Muscle layer of duodenum (tissue), 2 donors: Measurements from ENCODE around the gene NDUFAF8.

ENCODE experiments used
- H3K27ac ChIP-seq: one replicate; pipeline ENCODE4 v1.7.0; 2013; ENCODE audit warnings: mild to moderate bottlenecking, low read length
- H3K27me3 ChIP-seq: one replicate; pipeline ENCODE4 v1.7.0; 2013; ENCODE audit warnings: low read depth, mild to moderate bottlenecking, control low read depth, low read length
- H3K36me3 ChIP-seq, 2 donors: one replicate each; pipeline ENCODE4 v1.7.0; 2013; ENCODE audit warnings: low read length in 2 of 2, control low read depth in 1 of 2, mild to moderate bottlenecking in 1 of 2; ENCODE audit not compliant: insufficient read depth in 2 of 2, control insufficient read depth in 1 of 2
- H3K4me1 ChIP-seq, 2 donors: one replicate each; pipeline ENCODE4 v1.7.0; 2013; ENCODE audit warnings: low read length in 2 of 2, mild to moderate bottlenecking in 2 of 2, control low read depth in 1 of 2, moderate library complexity in 1 of 2; ENCODE audit not compliant: insufficient read depth in 2 of 2, control insufficient read depth in 1 of 2
- H3K4me3 ChIP-seq, 2 donors: one replicate each; pipeline ENCODE4 v1.7.0; 2013; ENCODE audit warnings: low read length in 2 of 2, low read depth in 1 of 2, mild to moderate bottlenecking in 1 of 2
- H3K9me3 ChIP-seq, 2 donors: one replicate each; pipeline ENCODE4 v1.7.0; 2013; ENCODE audit warnings: low read length in 2 of 2, control low read depth in 1 of 2, mild to moderate bottlenecking in 1 of 2; ENCODE audit not compliant: control insufficient read depth in 1 of 2
- donor health status: healthy.

The NDUFAF8 gene

GRCh38 chr17:81203136-81203535 is 36.0 kb upstream of the NDUFAF8 start:
- Histone ChIP-seq H3K27me3 (no peaks in the 10 kb centered on the region), H3K27ac (no peak overlapping the region), H3K4me3 (no peak overlapping the region), H3K9me3 (no peaks in the 10 kb centered on the region), H3K36me3 (peaks cover 0 to 20% of the 10 kb centered on the region in 2 donors), H3K4me1 (no peaks in the 10 kb centered on the region)

- H3K9me3 ChIP-seq, result no peaks in the 10 kb centered on the region
- H3K4me3 ChIP-seq, result no peak overlapping the region
- no peak overlapping the region for H3K27ac ChIP-seq
- H3K27me3 ChIP-seq, result no peaks in the 10 kb centered on the region
- no peaks in the 10 kb centered on the region for H3K4me1 ChIP-seq
- H3K36me3 ChIP-seq, result peaks cover 0 to 20% of the 10 kb centered on the region in 2 donors
These were observed 34.5 kb upstream of the NDUFAF8 start for GRCh38 chr17:81204578-81204977.

DNA sequence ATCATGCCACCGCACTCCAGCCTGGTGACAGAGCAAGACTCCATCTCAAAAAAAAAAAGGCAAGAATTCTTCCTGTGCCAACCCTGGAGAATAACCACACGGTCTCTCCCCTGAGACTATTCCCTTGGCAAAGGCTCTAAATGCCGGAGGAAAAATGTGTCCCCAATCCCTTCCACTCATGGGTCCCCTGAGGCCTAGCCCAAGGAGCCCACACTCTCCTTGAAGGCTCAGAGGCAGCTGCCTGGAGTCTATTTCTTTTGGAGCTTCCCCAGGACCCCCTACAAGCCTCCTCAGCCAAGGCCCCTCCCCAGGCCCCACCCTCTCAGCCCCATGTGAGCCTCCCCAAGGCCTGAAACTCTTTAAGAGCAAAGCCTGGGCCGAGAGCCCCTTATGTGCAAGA is 33.0 kb upstream of the NDUFAF8 start:
- Histone ChIP-seq H3K36me3 (peaks cover 0 to 19% of the 10 kb centered on the region in 2 donors), H3K27ac (no peak overlapping the region), H3K4me1 (no peaks in the 10 kb centered on the region), H3K9me3 (no peaks in the 10 kb centered on the region), H3K4me3 (no peak overlapping the region), H3K27me3 (no peaks in the 10 kb centered on the region)

GRCh38 chr17:81206657-81207056 is 32.5 kb upstream of the NDUFAF8 start:
- Histone ChIP-seq H3K4me3 (no peak overlapping the region), H3K27ac (no peak overlapping the region), H3K4me1 (no peaks in the 10 kb centered on the region), H3K27me3 (no peaks in the 10 kb centered on the region), H3K9me3 (no peaks in the 10 kb centered on the region), H3K36me3 (peaks cover 0 to 19% of the 10 kb centered on the region in 2 donors)

DNA sequence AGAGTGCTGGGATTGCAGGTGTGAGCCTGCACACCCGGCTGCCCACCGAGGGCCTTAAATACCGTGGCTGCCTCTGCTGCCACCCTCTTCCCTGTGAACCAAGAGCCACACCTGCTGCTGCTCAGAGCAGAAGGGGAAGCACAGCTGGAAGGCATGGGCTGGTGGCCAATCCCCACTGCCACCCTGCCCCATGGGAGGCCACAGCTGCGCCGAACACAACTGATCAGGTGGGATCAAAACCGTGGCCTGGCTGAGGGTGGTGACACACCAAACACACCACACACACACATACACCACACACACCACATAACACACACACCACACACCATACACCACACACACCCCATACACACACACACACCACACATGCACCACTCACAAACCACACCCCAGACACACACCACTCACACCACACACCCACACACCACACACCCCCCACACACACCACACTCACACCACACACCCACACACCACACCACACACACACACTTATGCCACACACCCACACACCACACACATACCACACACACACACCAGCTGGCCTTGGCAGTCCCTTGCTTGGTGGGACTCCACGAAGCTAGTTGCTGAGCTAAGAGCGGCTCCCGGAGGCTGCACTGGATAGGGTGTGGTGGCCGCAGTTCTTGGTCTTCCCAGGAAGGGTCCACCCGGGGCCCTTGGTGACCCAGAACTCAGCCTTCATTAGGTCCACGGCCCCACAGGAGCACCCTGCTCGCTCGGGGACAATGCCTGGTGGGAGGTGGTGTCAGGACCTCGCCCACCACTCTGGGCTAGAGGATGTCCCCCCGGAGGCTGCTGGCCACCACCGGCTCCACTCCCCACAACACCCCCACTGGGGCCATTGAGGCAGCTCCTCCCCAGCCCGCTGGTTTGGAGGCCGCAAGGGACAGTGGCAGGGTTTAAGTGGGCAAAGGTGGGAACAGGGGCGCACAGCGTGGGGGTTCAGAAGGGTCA is 31.2 kb upstream of the NDUFAF8 start:
- H3K4me1 ChIP-seq, result no peaks in the 10 kb centered on the region
- peaks cover 0 to 14% of the 10 kb centered on the region in 2 donors for H3K36me3 ChIP-seq
- no peak overlapping the region for H3K4me3 ChIP-seq
- no peaks in the 10 kb centered on the region for H3K9me3 ChIP-seq
- H3K27ac ChIP-seq, result no peak overlapping the region
- H3K27me3 ChIP-seq, result no peaks in the 10 kb centered on the region

DNA sequence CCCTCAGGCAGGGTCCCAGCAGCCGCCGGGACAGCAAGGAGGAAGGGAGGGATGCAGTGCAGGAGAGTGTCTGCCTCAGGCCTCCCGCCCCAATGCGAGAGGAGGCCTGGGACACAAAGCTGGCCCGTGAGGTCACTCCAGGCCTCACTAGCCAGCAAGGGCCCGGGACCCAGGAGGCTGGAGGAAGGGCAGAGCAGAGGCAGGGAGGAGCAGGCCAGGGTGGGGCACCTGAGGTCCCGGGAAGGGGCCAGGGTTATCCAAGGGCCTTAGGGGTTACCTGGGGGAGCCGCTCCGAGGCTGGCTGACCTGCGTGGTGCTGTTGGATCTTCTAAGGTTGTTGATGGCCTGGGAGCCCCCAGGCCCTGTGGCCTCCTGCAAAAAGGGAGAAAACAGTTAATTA is 30.5 kb upstream of the NDUFAF8 start:
- Histone ChIP-seq H3K4me3 (no peak overlapping the region), H3K9me3 (no peaks in the 10 kb centered on the region)

DNA sequence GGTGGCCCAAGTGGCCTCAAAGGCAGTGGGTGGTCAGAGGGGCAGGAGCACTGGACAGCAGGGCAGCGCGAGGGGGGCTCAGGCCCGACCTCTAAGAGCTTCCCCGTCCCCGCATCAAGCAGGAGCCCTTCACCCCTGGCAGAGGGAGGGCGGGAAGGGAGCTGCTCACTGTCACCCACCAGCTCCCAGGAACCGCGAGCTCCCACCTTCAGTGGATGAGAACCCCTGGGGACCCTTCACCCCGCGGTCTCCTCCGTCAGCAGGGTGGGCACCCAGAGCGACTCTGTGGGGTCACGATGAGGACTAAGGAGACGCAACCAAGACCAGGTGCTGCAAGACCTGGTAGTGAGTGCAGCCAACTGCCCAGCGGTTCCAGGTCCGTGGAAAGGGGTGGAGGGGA is 30.0 kb upstream of the NDUFAF8 start:
- no peak overlapping the region for H3K27ac ChIP-seq
- no peak overlapping the region for H3K4me3 ChIP-seq
- H3K36me3 ChIP-seq, result peaks cover 0 to 9% of the 10 kb centered on the region in 2 donors
- no peaks in the 10 kb centered on the region for H3K9me3 ChIP-seq
- H3K4me1 ChIP-seq, result no peaks in the 10 kb centered on the region
- no peaks in the 10 kb centered on the region for H3K27me3 ChIP-seq

More for the DNA sequence above, 30.5 kb upstream of the NDUFAF8 start:
- no peaks in the 10 kb centered on the region for H3K27me3 ChIP-seq
- H3K27ac ChIP-seq, result no peak overlapping the region
- H3K4me1 ChIP-seq, result no peaks in the 10 kb centered on the region
- H3K36me3 ChIP-seq, result peaks cover 0 to 9% of the 10 kb centered on the region in 2 donors

DNA sequence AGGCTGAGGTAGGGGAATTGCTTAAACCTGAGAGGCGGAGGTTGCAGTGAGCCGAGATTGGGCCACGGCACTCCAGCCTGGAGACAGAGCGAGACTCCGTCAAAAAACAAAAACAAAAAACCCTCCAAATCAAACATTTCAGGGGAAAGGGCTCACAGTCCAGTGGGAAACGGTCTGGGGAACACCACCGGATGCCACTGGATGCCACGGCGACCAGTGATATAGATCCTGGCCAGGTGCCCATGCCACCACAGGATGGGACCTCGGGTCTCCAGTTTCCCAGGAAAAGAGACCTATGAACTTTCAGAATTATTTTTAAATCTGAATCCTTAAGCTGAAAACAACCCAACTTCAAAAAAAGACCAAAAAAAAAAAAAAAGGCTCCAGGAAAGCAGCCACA is 28.7 kb upstream of the NDUFAF8 start:
- no peaks in the 10 kb centered on the region for H3K27me3 ChIP-seq
- no peak overlapping the region for H3K4me3 ChIP-seq
- peaks cover 0 to 9% of the 10 kb centered on the region in 2 donors for H3K36me3 ChIP-seq
- H3K27ac ChIP-seq, result no peak overlapping the region
- no peaks in the 10 kb centered on the region for H3K9me3 ChIP-seq
- no peaks in the 10 kb centered on the region for H3K4me1 ChIP-seq

DNA sequence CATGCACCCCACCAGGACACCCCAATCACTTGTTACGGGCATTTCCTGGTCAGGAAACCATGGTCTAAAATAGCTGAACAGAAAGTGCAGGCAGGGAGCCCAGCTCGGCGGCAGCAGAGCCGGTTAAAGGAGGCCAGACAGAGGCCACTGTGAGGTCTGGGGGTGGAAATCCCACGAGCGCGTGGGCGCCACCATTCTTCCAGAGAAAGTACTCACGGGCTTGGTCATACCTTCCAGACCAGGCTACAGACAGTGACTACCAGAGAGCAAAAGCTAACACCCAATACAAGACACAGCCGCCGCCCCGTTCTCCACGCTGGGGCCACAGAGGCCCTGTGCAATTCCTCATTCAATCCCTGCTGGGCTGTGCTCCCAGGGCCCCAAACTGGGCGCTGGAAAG is 28.2 kb upstream of the NDUFAF8 start:
- no peak overlapping the region for H3K27ac ChIP-seq
- H3K36me3 ChIP-seq, result peaks cover 0 to 9% of the 10 kb centered on the region in 2 donors
- no peak overlapping the region for H3K4me3 ChIP-seq
- no peaks in the 10 kb centered on the region for H3K4me1 ChIP-seq
- no peaks in the 10 kb centered on the region for H3K9me3 ChIP-seq
- H3K27me3 ChIP-seq, result no peaks in the 10 kb centered on the region

GRCh38 chr17:81212365-81212764 is 26.8 kb upstream of the NDUFAF8 start:
- Histone ChIP-seq H3K9me3 (no peaks in the 10 kb centered on the region), H3K4me3 (no peak overlapping the region), H3K27ac (no peak overlapping the region), H3K27me3 (no peaks in the 10 kb centered on the region), H3K4me1 (no peaks in the 10 kb centered on the region), H3K36me3 (peaks cover 0 to 3% of the 10 kb centered on the region in 2 donors)

DNA sequence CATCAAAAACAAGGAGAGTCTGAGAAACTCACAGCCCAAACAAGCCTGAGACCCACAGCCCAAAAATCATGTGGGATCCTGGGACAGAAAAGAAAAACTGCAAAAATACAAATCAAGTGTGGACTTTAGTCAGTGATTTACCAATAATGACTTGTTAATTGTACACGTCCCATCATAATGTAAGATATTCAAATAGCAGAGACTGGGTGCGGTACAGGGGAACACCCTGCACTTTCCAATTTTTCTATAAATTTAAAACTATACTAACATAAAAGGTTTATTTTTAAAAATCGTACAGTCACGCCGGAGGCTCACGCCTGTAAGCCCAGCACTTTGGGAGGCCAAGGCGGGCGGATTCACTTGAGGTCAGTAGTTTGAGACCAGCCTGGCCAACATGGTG is 25.1 kb upstream of the NDUFAF8 start:
- H3K4me3 ChIP-seq, result no peak overlapping the region
- H3K27me3 ChIP-seq, result no peaks in the 10 kb centered on the region

More for the DNA sequence above, 25.1 kb upstream of the NDUFAF8 start:
- H3K9me3 ChIP-seq, result no peaks in the 10 kb centered on the region
- H3K36me3 ChIP-seq, result peaks cover 0 to 5% of the 10 kb centered on the region in 2 donors
- H3K27ac ChIP-seq, result no peak overlapping the region
- H3K4me1 ChIP-seq, result no peaks in the 10 kb centered on the region
